C1 segment of cervical spinal cord (tissue), 14 donors: Measurements from ENCODE around the gene FGF22.
"Not testable (repeated sequence)": the region's sequence is repeated elsewhere in the genome, so short reads cannot be mapped to it uniquely, and the experiment has no call there.

Experiments
- DNase-seq, 14 donors: peaks; one replicate each; lab custom pipeline; 2025; lab: John Stamatoyannopoulos, UW

Gene FGF22

GRCh38 chr19:607301-608154 is 32.2 kb upstream of the FGF22 start:
- DNase-seq, result peak in 8 of 14 donors; percentile 8 to 84 (median 39)

GRCh38 chr19:608155-609003 is 31.3 kb upstream of the FGF22 start:
- DNase-seq, result no peak

- peak in 12 of 14 donors; percentile 40 to 89 (median 70) for DNase-seq
These were observed 30.7 kb upstream of the FGF22 start for GRCh38 chr19:609004-609346.

DNA sequence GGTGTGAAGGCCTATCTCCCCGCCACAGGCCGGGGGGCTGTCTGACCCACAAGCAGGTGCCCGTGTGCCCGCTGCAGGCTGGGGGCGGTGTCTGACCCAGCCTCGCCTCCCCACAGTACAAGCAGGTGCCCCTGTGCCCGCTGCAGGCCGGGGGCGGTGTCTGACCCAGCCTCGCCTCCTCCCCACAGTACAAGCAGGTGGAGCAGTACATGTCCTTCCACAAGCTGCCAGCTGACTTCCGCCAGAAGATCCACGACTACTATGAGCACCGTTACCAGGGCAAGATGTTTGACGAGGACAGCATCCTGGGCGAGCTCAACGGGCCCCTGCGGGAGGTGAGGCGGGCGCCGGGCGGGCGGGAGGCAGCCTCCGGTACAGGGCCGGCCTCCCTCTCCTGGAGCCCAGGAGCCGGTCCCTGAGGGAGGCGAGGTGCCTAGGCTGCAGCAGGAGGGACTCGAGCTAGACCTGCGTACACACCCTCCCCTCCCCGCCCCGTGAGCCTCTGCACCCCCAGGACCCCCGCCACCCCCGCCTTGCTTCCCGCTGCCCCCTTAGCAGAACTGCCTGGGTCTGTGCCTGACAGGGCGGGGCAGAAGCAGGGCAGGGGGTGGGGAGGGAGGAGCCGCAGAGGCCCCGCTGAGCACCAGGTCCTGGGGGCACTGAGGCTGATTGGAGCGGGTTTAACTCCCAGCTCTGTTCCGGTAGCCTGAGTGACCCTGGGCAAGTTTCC is 29.4 kb upstream of the FGF22 start:
- peak in 1 of 14 donors; percentile 16 for DNase-seq

DNA sequence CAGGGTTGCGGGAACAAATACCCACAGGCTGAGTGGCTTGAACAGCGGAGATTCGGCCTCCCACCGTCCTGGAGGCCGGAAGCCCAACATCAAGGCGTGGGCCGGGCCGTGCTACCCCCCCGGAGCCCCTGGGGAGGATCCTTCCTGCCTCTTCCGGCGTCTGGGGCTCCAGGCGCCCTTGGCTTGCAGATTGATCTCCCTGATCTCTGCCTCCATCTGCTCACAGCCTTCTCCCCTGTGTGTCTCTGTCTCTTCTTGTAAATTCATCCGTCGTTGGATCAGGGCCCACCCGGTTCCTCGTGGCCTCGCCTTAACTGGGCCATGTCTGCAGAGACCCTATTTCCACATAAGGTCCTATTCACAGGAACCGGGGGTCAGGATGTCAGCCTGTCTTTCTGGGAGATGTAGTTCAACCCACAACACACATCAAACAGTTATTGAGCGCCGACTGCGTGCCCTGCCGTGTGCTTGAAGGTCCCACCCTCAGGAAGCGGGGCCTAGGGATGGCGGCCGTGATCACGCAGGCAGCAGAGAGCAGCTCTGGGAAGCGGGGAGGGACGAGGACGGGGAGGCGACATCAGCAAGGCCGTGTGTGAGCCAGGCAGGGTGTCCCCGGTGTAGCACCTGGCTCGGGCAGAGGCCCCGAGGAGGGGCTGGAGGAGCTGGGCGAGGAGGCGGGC is 28.7 kb upstream of the FGF22 start:
- DNase-seq, result peak in 3 of 14 donors; percentile 16 to 17 (median 17)

DNA sequence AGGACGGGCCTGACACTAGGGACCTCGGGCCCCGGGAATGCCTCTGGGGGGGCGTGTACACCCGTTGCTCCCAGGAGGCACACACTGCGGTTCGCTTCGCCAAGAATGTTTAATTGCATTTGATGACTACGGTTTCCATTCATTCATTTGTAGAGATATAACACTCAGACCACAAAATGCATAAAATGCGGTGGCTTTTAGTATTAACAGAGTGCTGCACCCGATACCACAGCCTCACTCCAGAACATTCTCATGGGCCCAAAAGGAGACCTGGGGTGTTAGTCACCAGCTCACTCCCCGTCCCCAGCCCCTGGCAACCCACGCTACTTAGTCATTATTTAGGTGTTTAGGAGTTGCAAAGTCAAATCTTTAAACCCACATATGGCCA is 28.2 kb upstream of the FGF22 start:
- DNase-seq, result no peak

GRCh38 chr19:612941-613340 is 26.7 kb upstream of the FGF22 start:
- no peak for DNase-seq

- no peak for DNase-seq
These were observed 25.7 kb upstream of the FGF22 start for GRCh38 chr19:613732-614567.

DNA sequence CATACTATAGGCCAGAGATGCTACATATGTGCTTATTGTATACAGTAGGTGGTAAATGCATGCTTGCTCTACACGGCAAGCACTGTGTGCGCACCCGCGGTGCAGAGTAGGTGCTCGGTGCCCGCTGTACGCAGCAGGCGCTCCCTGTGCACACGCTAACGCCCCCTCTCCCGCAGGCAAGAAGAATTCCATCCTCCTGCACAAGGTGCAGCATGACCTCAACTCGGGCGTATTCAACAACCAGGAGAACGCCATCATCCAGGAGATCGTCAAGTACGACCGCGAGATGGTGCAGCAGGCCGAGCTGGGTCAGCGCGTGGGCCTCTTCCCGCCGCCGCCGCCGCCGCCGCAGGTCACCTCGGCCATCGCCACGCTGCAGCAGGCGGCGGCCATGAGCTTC is 24.1 kb upstream of the FGF22 start:
- DNase-seq, result no peak

GRCh38 chr19:616062-616700 is 23.5 kb upstream of the FGF22 start:
- no peak for DNase-seq

DNA sequence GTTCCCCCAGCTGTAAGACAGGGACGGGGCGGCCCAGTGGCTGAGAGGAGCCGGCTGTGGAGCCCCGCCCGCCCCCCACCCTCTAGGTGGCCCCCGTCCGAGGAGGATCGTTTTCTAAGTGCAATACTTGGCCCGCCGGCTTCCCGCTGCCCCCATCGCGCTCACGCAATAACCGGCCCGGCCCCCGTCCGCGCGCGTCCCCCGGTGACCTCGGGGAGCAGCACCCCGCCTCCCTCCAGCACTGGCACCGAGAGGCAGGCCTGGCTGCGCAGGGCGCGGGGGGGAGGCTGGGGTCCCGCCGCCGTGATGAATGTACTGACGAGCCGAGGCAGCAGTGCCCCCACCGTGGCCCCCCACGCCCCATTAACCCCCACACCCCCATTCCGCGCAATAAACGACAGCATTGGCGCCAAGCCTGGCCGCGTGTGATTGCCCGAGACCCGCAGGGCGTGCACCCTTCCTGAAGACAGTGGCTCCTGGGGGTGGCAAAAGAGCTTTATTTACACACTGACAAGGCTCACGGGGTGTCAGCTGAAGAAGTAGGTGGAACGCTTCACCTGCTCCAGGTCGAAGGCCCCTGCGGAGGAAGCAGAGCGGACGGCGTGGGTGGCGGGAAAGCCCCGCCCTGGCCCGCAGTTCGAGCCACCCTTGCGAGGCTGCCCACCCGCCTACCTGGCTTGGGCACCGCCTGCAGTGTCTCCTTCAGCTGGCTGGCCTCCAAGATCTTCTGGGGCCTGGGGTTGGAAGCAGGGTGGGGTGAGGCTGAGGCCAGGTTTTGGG is 22.7 kb upstream of the FGF22 start:
- no peak for DNase-seq

DNA sequence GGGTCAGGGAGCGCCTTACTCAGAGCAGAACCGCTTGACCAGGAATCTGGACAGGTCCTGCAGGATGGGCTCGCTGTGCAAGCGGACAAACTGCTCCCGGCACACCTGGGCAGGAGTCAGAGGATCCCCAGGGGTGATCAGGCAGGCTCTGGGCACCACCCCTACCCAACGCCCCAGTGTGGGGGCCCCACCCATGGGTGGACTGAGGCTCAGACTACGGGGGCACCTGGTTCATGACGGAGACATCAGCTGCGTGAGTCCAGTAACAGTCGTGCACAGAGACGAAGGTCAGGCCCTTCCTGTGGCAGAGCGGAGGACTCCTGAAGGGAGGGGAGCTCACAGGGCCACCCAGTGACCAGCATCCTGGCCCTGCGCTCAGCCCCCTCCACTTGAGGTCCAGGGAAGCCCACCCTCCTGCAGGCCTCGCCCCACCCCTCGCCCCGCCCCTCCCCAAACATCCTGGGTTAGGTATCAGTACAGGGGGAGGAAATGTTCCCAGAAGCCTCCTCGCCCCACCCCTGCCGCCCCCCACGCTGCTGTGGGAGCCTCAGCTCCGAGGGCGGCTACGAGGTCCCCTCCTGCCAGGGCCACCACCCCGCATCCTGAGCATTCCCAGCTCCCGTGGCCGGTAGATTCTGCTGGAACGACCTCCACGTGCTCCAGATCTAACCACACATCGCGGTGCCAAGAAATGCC is 22.0 kb upstream of the FGF22 start:
- DNase-seq, result no peak

DNA sequence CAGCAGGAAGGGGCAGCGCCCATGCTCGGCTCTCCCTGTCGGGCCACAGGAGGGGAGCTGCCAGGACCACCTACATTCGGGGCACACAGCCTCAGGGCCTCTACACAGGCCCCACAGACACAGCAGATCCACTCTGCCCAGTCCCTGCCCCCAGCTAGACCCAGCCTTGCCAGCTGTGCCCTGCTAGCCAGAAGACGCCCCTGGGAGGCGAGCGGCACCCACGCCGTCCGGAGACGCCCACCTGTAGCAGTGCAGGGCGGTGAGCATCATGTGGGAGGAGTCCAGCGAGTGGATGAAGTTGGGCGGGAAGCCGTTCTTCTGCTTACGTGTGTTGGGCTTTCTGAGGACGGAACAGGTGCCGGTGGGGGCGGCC is 21.4 kb upstream of the FGF22 start:
- DNase-seq, result no peak

GRCh38 chr19:618674-619285 is 20.9 kb upstream of the FGF22 start:
- DNase-seq, result no peak

DNA sequence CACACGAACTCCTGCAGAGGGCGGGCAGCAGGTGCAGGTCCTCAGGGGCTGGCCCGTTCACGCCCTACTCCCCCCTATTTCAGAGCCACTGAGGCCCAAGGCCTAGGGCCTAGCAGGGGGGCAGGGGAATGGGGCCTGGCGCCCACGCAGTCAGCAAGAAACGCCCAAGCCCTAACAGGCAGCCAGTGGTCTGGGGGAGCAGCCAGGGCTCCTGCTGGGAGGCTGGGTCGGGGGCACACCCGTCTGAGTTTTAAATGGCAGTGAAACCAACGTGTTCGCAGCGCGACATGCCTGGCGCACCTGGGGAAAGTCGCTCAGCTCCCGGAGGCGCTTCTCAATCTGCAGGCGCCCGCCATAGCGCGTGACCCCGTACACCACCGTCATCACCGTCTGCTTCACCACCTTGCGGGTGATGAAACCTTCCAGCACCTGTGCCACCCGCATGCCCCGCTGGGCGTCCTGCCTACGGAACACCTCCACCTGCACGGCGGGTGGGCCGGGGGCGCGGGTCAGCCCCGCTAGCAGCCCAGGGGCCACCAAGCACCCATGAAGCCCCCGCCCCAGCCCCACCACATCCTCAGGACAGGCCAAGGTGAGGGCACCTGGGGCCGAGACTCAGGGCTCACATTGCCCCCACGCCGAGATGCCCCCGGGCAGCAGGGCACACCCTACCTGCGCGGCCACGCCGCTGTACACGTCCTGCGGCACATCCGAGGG is 20.2 kb upstream of the FGF22 start:
- no peak for DNase-seq

GRCh38 chr19:620166-620862 is 19.4 kb upstream of the FGF22 start:
- DNase-seq, result no peak

DNA sequence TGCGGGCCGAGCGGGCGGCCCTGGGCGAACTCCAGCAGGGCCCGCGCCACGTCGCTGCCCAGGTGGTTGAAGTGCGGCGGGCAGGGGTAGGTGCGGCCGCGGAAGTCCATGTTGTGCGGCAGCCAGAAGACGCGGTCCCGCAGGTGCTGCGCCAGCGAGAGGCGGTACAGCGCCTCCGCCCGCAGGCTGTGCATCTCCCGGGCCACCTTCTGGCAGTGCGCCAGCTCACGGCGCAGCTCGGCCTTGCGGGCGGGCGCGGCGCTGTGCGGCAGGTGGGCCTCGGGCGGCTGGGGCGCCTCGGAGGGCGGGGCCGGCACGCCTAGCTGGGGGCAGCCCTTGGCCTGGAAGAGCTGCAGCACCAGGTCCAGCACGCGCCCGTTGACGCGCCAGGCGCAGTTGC is 18.5 kb upstream of the FGF22 start:
- DNase-seq, result not testable (repeated sequence)
